Heart left ventricle (tissue), 13 donors: ENCODE results near the gene NPAS2.

Experiments used
- POLR2A ChIP-seq, 2 donors: fragments of 450-650 bp; IDR thresholded peaks; one replicate each; pipeline ENCODE4 v1.6.1; 2017; ENCODE audit warnings: antibody characterized with exemption in 2 of 2, mild to moderate bottlenecking in 2 of 2, moderate library complexity in 2 of 2
- TF ChIP-seq, protein P1 (sequence below), 12 donors: fragments of 200-600 bp; sonication (generic) in 4 of 12; IDR thresholded peaks; one replicate each; pipeline versions ENCODE4 v1.5.0 to v1.8.0; 2018 to 2022; ENCODE audit warnings: antibody characterized with exemption in 12 of 12, mild to moderate bottlenecking in 5 of 12
- donor health status: ischemic (EF 13 %, LVEDD 7.1; RV severe dilation, severe dysfunction).
- donor health status: DM: no; HTN: yes; CAD: no.
- donor health status: DM: no; HTN: no; CAD: no.
- donor health status: ischemic (EF 25% LVEDD 6.9; RV normal size, moderate dysfunction).
- donor health status: ischemic (EF 25% LVEDD 5.7; RV mildly dilated, moderate dysfunction).
- donor health status: ischemic (EF 35%, LVEDD 5.7; RV mildly dilated, moderate dysfunction).
- donor health status: nonischemic (EF 11% LVEDD 7.7; RV severe dilation, severe dysfunction).
- donor health status: DM: yes; HTN: yes; CAD: no.
- donor health status: PGD.
- donor health status: ischemic (EF 29% LVEDD 5.4; RV normal size, mild dysfunction).
- donor health status: nonischemic (EF 23%, LVEDD 6.1; RV moderate dilation, normal function).

DNA sequence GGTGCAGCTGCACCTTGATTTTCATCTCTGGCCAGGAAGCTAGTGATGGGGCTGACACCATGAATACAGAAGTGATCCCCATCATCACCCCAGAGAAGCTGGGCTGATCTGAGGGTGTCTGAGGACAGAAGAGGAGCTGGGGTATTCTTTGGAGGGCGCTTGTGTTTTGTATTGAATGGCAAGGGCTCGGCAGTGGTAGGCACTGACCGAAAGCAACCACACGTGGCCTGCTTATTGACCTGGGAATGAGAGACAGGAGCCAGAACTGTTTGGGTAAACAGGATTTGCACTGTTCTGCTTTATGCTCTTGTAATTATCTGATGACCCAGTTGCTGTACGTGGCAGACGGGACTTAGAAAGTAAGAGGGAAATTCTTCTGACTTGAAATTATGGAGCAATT is 119.5 kb downstream of the NPAS2 start:
- TF ChIP-seq, protein P1, sequence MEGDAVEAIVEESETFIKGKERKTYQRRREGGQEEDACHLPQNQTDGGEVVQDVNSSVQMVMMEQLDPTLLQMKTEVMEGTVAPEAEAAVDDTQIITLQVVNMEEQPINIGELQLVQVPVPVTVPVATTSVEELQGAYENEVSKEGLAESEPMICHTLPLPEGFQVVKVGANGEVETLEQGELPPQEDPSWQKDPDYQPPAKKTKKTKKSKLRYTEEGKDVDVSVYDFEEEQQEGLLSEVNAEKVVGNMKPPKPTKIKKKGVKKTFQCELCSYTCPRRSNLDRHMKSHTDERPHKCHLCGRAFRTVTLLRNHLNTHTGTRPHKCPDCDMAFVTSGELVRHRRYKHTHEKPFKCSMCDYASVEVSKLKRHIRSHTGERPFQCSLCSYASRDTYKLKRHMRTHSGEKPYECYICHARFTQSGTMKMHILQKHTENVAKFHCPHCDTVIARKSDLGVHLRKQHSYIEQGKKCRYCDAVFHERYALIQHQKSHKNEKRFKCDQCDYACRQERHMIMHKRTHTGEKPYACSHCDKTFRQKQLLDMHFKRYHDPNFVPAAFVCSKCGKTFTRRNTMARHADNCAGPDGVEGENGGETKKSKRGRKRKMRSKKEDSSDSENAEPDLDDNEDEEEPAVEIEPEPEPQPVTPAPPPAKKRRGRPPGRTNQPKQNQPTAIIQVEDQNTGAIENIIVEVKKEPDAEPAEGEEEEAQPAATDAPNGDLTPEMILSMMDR (IDR thresholded peaks at IDR 0.05), result no peak
- no peak for TF ChIP-seq POLR2A (IDR thresholded peaks at IDR 0.05)
